ENCODE results near the gene TBC1D1.
A peak's percentile ranks its signal among the peaks of the same experiment; 100 is the strongest.

GRCh38 chr4:37970702-37971101 lies 79.8 kb downstream of the TBC1D1 start:
- peak; percentile 61 for TF ChIP-seq CTCF (conservative IDR thresholded peaks at IDR 0.05; ENCODE audit: low read depth, low read length)
- no peak for TF ChIP-seq EZH2 (IDR thresholded peaks at IDR 0.05; ENCODE audit: low read length, unreplicated experiment)

Measured in PC-3 (cell line).